Brain microvascular endothelial cell (primary cell): ENCODE data around the gene WAPL.

ENCODE experiments used
- DNase-seq: peaks from one replicate; pipeline ENCODE4 v3.0.0-alpha.2; 2020
- H3K27ac ChIP-seq: fragments of 250-450 bp; sonication (Bioruptor Pico); 2 replicates; pipeline ENCODE4 v1.5.1; 2020; ENCODE audit warnings: mild to moderate bottlenecking, moderate library complexity
- H3K27me3 ChIP-seq: fragments of 250-450 bp; sonication (Bioruptor Pico); replicated peaks from 2 replicates; pipeline ENCODE4 v1.5.1; 2020; ENCODE audit warnings: mild to moderate bottlenecking
- H3K36me3 ChIP-seq: fragments of 250-450 bp; sonication (Bioruptor Pico); replicated peaks from 2 replicates; pipeline ENCODE4 v1.5.1; 2020; ENCODE audit warnings: mild to moderate bottlenecking
- H3K4me3 ChIP-seq: 2 replicates; pipeline ENCODE4 v1.5.1; 2011; ENCODE audit warnings: low read depth, mild to moderate bottlenecking, control low read depth, low read length, moderate library complexity
- CTCF ChIP-seq: IDR thresholded peaks from 2 replicates; pipeline ENCODE4 v1.5.1; 2011; ENCODE audit warnings: low read depth, mild to moderate bottlenecking, moderate library complexity, low read length, control low read depth, inconsistent platforms; ENCODE audit errors: missing control alignments
- in situ Hi-C: cut with HindIII; loops from 2 replicates; pipeline ENCODE4 v1.10.0; 2017; ENCODE audit warnings: low sequenced_read_pairs, low pct_ligation_motif_present

WAPL gene

GRCh38 chr10:86393862-86394455, 127.6 kb downstream of the WAPL start:
- Histone ChIP-seq H3K4me3 (no peak overlapping the region), H3K27me3 (peaks cover 5% of the 10 kb centered on the region), H3K36me3 (no peaks in the 10 kb centered on the region), H3K27ac (no peak overlapping the region)
- DNase-seq: no peak
- in situ Hi-C loops: no loop called here
- no peak for TF ChIP-seq CTCF

- no peak for DNase-seq
- no peaks in the 10 kb centered on the region for H3K36me3 ChIP-seq
- no peak overlapping the region for H3K4me3 ChIP-seq
- TF ChIP-seq CTCF: no peak
- in situ Hi-C loops: no loop called here
- H3K27ac ChIP-seq: no peak overlapping the region
- H3K27me3 ChIP-seq: peaks cover 5% of the 10 kb centered on the region
These were observed 128.2 kb downstream of the WAPL start for GRCh38 chr10:86393362-86393761.

GRCh38 chr10:86392723-86393094, 128.9 kb downstream of the WAPL start:
- in situ Hi-C loops: no loop called here
- Histone ChIP-seq H3K4me3 (no peak overlapping the region), H3K27me3 (peaks cover 5% of the 10 kb centered on the region), H3K27ac (no peak overlapping the region), H3K36me3 (no peaks in the 10 kb centered on the region)
- DNase-seq: no peak
- TF ChIP-seq CTCF: no peak

- Histone ChIP-seq H3K36me3 (no peaks in the 10 kb centered on the region), H3K4me3 (no peak overlapping the region), H3K27me3 (peaks cover 5% of the 10 kb centered on the region), H3K27ac (no peak overlapping the region)
- in situ Hi-C loops: no loop called here
- DNase-seq: no peak
- TF ChIP-seq CTCF: no peak
These were observed 129.4 kb downstream of the WAPL start for GRCh38 chr10:86391986-86392722.

GRCh38 chr10:86391236-86391840, 130.3 kb downstream of the WAPL start:
- Histone ChIP-seq H3K27ac (no peak overlapping the region), H3K36me3 (no peaks in the 10 kb centered on the region), H3K27me3 (peaks cover 5% of the 10 kb centered on the region), H3K4me3 (no peak overlapping the region)
- TF ChIP-seq CTCF: no peak
- in situ Hi-C loops: no loop called here
- no peak for DNase-seq
